Sigmoid colon (tissue), 4 donors: ENCODE results near the gene FANCC.

Source experiments
- CTCF ChIP-seq, 4 experiments: fragments of 450-650 bp in 3 of 4; fragments of 200-600 bp in 1 of 4; IDR thresholded peaks; one replicate each; pipeline ENCODE4 v1.5.1; 2016 to 2019; ENCODE audit warnings: antibody characterized with exemption in 4 of 4, mild to moderate bottlenecking in 3 of 4, moderate library complexity in 2 of 4
- POLR2A ChIP-seq, 2 donors: fragments of 450-650 bp; IDR thresholded peaks; one replicate each; pipeline ENCODE4 v1.6.1; 2016; ENCODE audit warnings: antibody characterized with exemption in 2 of 2, mild to moderate bottlenecking in 2 of 2, moderate library complexity in 2 of 2
- POLR2AphosphoS5 ChIP-seq, 4 donors: sonication (generic); formaldehyde crosslinking; IDR thresholded peaks; one replicate each; pipeline ENCODE4 v1.6.1; 2017; ENCODE audit warnings: antibody characterized with exemption in 4 of 4

GRCh38 chr9:95171596-95171995 is 145.9 kb downstream of the FANCC start:
- TF ChIP-seq POLR2AphosphoS5 (IDR thresholded peaks at IDR 0.05) (no peak), CTCF (IDR thresholded peaks at IDR 0.05) (no peak), POLR2A (IDR thresholded peaks at IDR 0.05) (no peak)
